DND-41 (cell line): ENCODE data around the gene ADSS1.

ENCODE experiments used
- ATAC-seq: fragments of 200-7000 bp; cut with Tn5 transposase; 3 replicates; pipeline ENCODE4 v1.9.1; 2021; ENCODE audit warnings: low read depth; ENCODE audit not compliant: insufficient read depth
- DNase-seq: peaks from one replicate; pipeline ENCODE4 v3.0.0-alpha.2; 2020
- H2AFZ ChIP-seq: 2 replicates; pipeline ENCODE4 v1.6.0; 2012; ENCODE audit warnings: low read depth, low read length
- H3K27ac ChIP-seq: 2 replicates; pipeline ENCODE4 v1.5.1; 2012; ENCODE audit warnings: low read length, inconsistent platforms
- H3K27me3 ChIP-seq: fragments of 200-600 bp; sonication (generic); 2 replicates; pipeline ENCODE4 v1.6.0; 2012; ENCODE audit warnings: low read length, mild to moderate bottlenecking, inconsistent platforms; ENCODE audit not compliant: insufficient read depth, poor library complexity
- H3K36me3 ChIP-seq: 2 replicates; pipeline ENCODE4 v1.5.1; 2012; ENCODE audit warnings: low read length, inconsistent platforms; ENCODE audit not compliant: insufficient read depth
- H3K4me1 ChIP-seq: 2 replicates; pipeline ENCODE4 v1.5.1; 2012; ENCODE audit warnings: mild to moderate bottlenecking, low read length; ENCODE audit not compliant: insufficient read depth
- H3K4me2 ChIP-seq: 2 replicates; pipeline ENCODE4 v1.6.0; 2012; ENCODE audit warnings: mild to moderate bottlenecking, moderate library complexity, low read length, inconsistent platforms; ENCODE audit not compliant: insufficient read depth
- H3K4me3 ChIP-seq, 2 experiments: fragments of 200-600 bp in 1 of 2; shearing (Covaris generic) in 1 of 2; 2 replicates each; pipeline ENCODE4 v1.5.1; 2012 to 2016; ENCODE audit warnings: inconsistent platforms in 2 of 2, low read length in 2 of 2, mild to moderate bottlenecking in 2 of 2, low read depth in 1 of 2, moderate library complexity in 1 of 2
- H3K79me2 ChIP-seq: 2 replicates; pipeline ENCODE4 v1.6.0; 2012; ENCODE audit warnings: low read length, inconsistent platforms; ENCODE audit not compliant: insufficient read depth
- H3K9ac ChIP-seq: 2 replicates; pipeline ENCODE4 v1.6.0; 2012; ENCODE audit warnings: low read depth, mild to moderate bottlenecking, inconsistent platforms, low read length, moderate library complexity
- H3K9me3 ChIP-seq: 2 replicates; pipeline ENCODE4 v1.5.1; 2012; ENCODE audit warnings: low read length, moderate library complexity, mild to moderate bottlenecking, inconsistent platforms; ENCODE audit not compliant: insufficient read depth, severe bottlenecking
- H4K20me1 ChIP-seq: 2 replicates; pipeline ENCODE4 v1.6.0; 2012; ENCODE audit warnings: low read length; ENCODE audit not compliant: insufficient read depth
- CTCF ChIP-seq: IDR thresholded peaks from 2 replicates; pipeline ENCODE4 v1.5.1; 2012; ENCODE audit warnings: borderline replicate concordance, low read length, moderate library complexity, mild to moderate bottlenecking; ENCODE audit not compliant: poor library complexity, severe bottlenecking; ENCODE audit errors: extremely low read depth
- EZH2 ChIP-seq: IDR thresholded peaks from 3 replicates; pipeline ENCODE4 v1.6.1; 2012; ENCODE audit warnings: borderline replicate concordance, low read depth, mild to moderate bottlenecking, moderate library complexity, low read length, inconsistent platforms; ENCODE audit not compliant: severe bottlenecking

Gene ADSS1

GRCh38 chr14:104719343-104719742 is 4.7 kb upstream of the ADSS1 start:
- Histone ChIP-seq H3K27ac (no peak overlapping the region), H3K4me3 (no peak overlapping the region), H3K36me3 (peaks cover 31% of the 10 kb centered on the region), H3K9me3 (no peaks in the 10 kb centered on the region), H2AFZ (no peak overlapping the region), H3K27me3 (no peaks in the 10 kb centered on the region), H3K4me2 (no peak overlapping the region), H3K9ac (no peak overlapping the region), H3K79me2 (no peaks in the 10 kb centered on the region), H3K4me1 (peaks cover 14% of the 10 kb centered on the region), H4K20me1 (peaks cover 11% of the 10 kb centered on the region)
- ATAC-seq, result no peak
- TF ChIP-seq CTCF (no peak), EZH2 (no peak)
- no peak for DNase-seq

GRCh38 chr14:104721505-104722431 is 2.3 kb upstream of the ADSS1 start:
- no peak for DNase-seq
- Histone ChIP-seq H3K4me2 (no peak overlapping the region), H4K20me1 (peaks cover 5% of the 10 kb centered on the region), H3K27ac (no peak overlapping the region), H3K79me2 (no peaks in the 10 kb centered on the region), H3K9ac (no peak overlapping the region), H2AFZ (no peak overlapping the region), H3K36me3 (peaks cover 12% of the 10 kb centered on the region), H3K4me1 (peaks cover 19% of the 10 kb centered on the region), H3K4me3 (no peak overlapping the region), H3K9me3 (no peaks in the 10 kb centered on the region), H3K27me3 (no peaks in the 10 kb centered on the region)
- TF ChIP-seq EZH2 (no peak), CTCF (no peak)
- no peak for ATAC-seq

- no peak overlapping the region for H3K27ac ChIP-seq
- peak overlapping the region; percentile 93; the same call in 1 of the 2 replicates for H2AFZ ChIP-seq
- ATAC-seq (no peak; the same call in 2 of the 3 replicates), DNase-seq (no peak)
- H3K9ac ChIP-seq, result peak overlapping the region; percentile 53; the same call in 1 of the 2 replicates
- peaks cover 19% of the 10 kb centered on the region for H3K4me1 ChIP-seq
- peaks cover 12% of the 10 kb centered on the region for H3K36me3 ChIP-seq
- TF ChIP-seq EZH2 (no peak), CTCF (no peak)
- H3K79me2 ChIP-seq, result no peaks in the 10 kb centered on the region
- no peaks in the 10 kb centered on the region for H3K27me3 ChIP-seq
- peak overlapping the region; percentile 83 for H3K4me2 ChIP-seq
- H3K4me3 ChIP-seq, result peak overlapping the region; percentile 20 to 85; a peak in 2 of 4 replicates
- H3K9me3 ChIP-seq, result no peaks in the 10 kb centered on the region
- H4K20me1 ChIP-seq, result peaks cover 5% of the 10 kb centered on the region
These were observed 935 bp upstream of the ADSS1 start for GRCh38 chr14:104722938-104723650.
